HepG2 (cell line): ENCODE results near the gene NRL. TPM values are rescaled to one million over a fixed set of nuclear protein-coding genes. Genes with fewer than 3 reads are reported as not detected.

Experiments used
- ATAC-seq: fragments of 200-7000 bp; cut with Tn5 transposase; 3 replicates; pipeline ENCODE4 v1.9.1; 2020; ENCODE audit warnings: mild to moderate bottlenecking, moderate library complexity
- BruUV-seq: library from RNA; stranded (reverse); fragments of 400-500 nt; replicated peaks from 2 replicates; lab custom pipeline; 2021; lab: Mats Ljungman, UMichigan
- CTCF ChIA-PET: fragments of 300-600 bp; formaldehyde crosslinking; extraction: SDS; loops from one replicate; lab custom pipeline; 2021; ENCODE audit warnings: low total read pairs, inconsistent platforms, low intra/inter-chr PET ratio; lab: Yijun Ruan, JAX
- POLR2A ChIA-PET: fragments of 350-600 bp; sonication (Branson Sonifier 250); formaldehyde crosslinking; loops from one replicate; lab custom pipeline; 2020; ENCODE audit warnings: antibody characterized with exemption, inconsistent platforms; lab: Yijun Ruan, JAX
- DNase-seq: peaks from one replicate; pipeline ENCODE4 v3.0.0-alpha.2; 2015; ENCODE audit warnings: low spot score
- FAIRE-seq: peaks from 3 replicates; lab custom pipeline; 2011; peaks lifted over from hg19 to GRCh38; lab: Jason Lieb, UNC
- H2AFZ ChIP-seq: one replicate; pipeline ENCODE4 v1.6.1; 2011; ENCODE audit warnings: low read length, inconsistent platforms
- H3K27ac ChIP-seq: fragments of 300-600 bp; 3 replicates; pipeline ENCODE4 v1.8.0; 2011; ENCODE audit warnings: mixed run types, mild to moderate bottlenecking, mixed read lengths, low read length, inconsistent platforms; ENCODE audit not compliant: insufficient read depth; ENCODE audit errors: extremely low read length
- H3K27me3 ChIP-seq, 2 experiments: fragments of 200-600 bp in 1 of 2; 2 replicates in 1 of 2; 3 replicates in 1 of 2; pipeline versions ENCODE4 v1.6.0 to v1.8.0; 2011; ENCODE audit warnings: low read length in 2 of 2, mild to moderate bottlenecking in 2 of 2, moderate library complexity in 2 of 2, inconsistent platforms in 1 of 2; ENCODE audit not compliant: insufficient read depth in 2 of 2, control insufficient read depth in 1 of 2
- H3K36me3 ChIP-seq, 2 experiments: fragments of 200-600 bp in 1 of 2; replicated peaks in 1 of 2; 2 replicates in 1 of 2; 3 replicates in 1 of 2; pipeline versions ENCODE4 v1.5.1 to v1.8.0; 2011; ENCODE audit warnings: low read length in 2 of 2, inconsistent platforms in 1 of 2; ENCODE audit not compliant: insufficient read depth in 2 of 2, control insufficient read depth in 1 of 2
- H3K4me1 ChIP-seq: 2 replicates; pipeline ENCODE4 v1.5.1; 2012; ENCODE audit warnings: low read length, inconsistent platforms; ENCODE audit not compliant: insufficient read depth
- H3K4me2 ChIP-seq: 2 replicates; pipeline ENCODE4 v1.6.0; 2011; ENCODE audit warnings: low read depth, low read length, inconsistent platforms
- H3K4me3 ChIP-seq, 3 experiments: fragments of 200-600 bp in 1 of 3; sonication (generic), shearing (Covaris generic) in 1 of 3; replicated peaks in 1 of 3; 2 replicates each; pipeline ENCODE4 v1.5.1; 2011 to 2016; ENCODE audit warnings: low read length in 3 of 3, inconsistent platforms in 2 of 3, low read depth in 2 of 3, mild to moderate bottlenecking in 2 of 3, control low read depth in 1 of 3, mixed read lengths in 1 of 3; ENCODE audit not compliant: insufficient read depth in 1 of 3
- H3K79me2 ChIP-seq: one replicate; pipeline ENCODE4 v1.6.1; 2011; ENCODE audit warnings: low read length, inconsistent platforms; ENCODE audit not compliant: insufficient read depth
- H3K9ac ChIP-seq: 2 replicates; pipeline ENCODE4 v1.6.0; 2011; ENCODE audit warnings: mild to moderate bottlenecking, low read depth, low read length, inconsistent platforms; ENCODE audit not compliant: insufficient read depth
- H3K9me3 ChIP-seq: 2 replicates; pipeline ENCODE4 v1.5.1; 2012; ENCODE audit warnings: mild to moderate bottlenecking, low read length
- H4K20me1 ChIP-seq: 2 replicates; pipeline ENCODE4 v1.6.0; 2011; ENCODE audit warnings: inconsistent platforms, mild to moderate bottlenecking, low read length, moderate library complexity; ENCODE audit not compliant: insufficient read depth
- ARID3A ChIP-seq: IDR thresholded peaks from 2 replicates; pipeline ENCODE4 v1.6.1; 2012; ENCODE audit warnings: low read depth, low read length, improper control_type of control experiment
- NFIB ChIP-seq: sonication (generic); formaldehyde crosslinking; IDR thresholded peaks from 2 replicates; pipeline ENCODE4 v1.9.0; 2021; ENCODE audit warnings: missing genetic modification reagents, mild to moderate bottlenecking, borderline replicate concordance
- PBX3 ChIP-seq: sonication (generic); formaldehyde crosslinking; IDR thresholded peaks from 2 replicates; pipeline ENCODE4 v1.8.1; 2023; ENCODE audit warnings: missing genetic modification reagents, inconsistent platforms, borderline replicate concordance
- REPIN1 ChIP-seq: sonication (generic); formaldehyde crosslinking; IDR thresholded peaks from 2 replicates; pipeline ENCODE4 v1.8.0; 2022; ENCODE audit warnings: missing genetic modification reagents, low read depth, mild to moderate bottlenecking, borderline replicate concordance
- SOX5 ChIP-seq: IDR thresholded peaks from 2 replicates; pipeline ENCODE4 v1.6.1; 2016; ENCODE audit warnings: borderline replicate concordance
- ZNF24 ChIP-seq: fragments of 450-650 bp; IDR thresholded peaks from 2 replicates; pipeline ENCODE4 v1.6.1; 2017; ENCODE audit warnings: antibody characterized with exemption, mild to moderate bottlenecking
- WGBS: methylation state at CpG from one replicate; pipeline ENCODE4 v1.1.6; 2017; ENCODE audit warnings: low lambda C conversion rate; 5-methylcytosine and 5-hydroxymethylcytosine counted together
- in situ Hi-C: cut with HindIII; loops from 2 replicates; pipeline ENCODE4 v1.10.0; 2017; ENCODE audit warnings: low pct_unique_long_range_greater_than_20kb; ENCODE audit not compliant: extremely low pct_ligation_motif_present
- intact Hi-C: fragments of 100-400 bp; cut with micrococcal nuclease; formaldehyde crosslinking; loops from one replicate; pipeline ENCODE4 v1.10.0; 2022; ENCODE audit not compliant: unreplicated experiment
- polyA plus RNA-seq, 8 experiments: library from polyadenylated mRNA; depleted of rRNA in 3 of 8; stranded (reverse) in 7 of 8; unstranded in 1 of 8; fragments of >200 nt; fragmentation: Illumina TruSeq in 4 of 8; extraction: Trizol in 4 of 8; gene quantifications; 2 replicates each; pipeline versions ENCODE4 v1.2.1 to v1.2.3, GENCODE V29; 2011 to 2016; ENCODE audit warnings: low read depth in 4 of 8, missing spikeins in 1 of 8, mixed read lengths in 1 of 8; ENCODE audit not compliant: insufficient read depth in 1 of 8
- total RNA-seq, 5 experiments: library from RNA; depleted of rRNA; stranded (reverse); fragments of >200 nt; fragmentation: Illumina TruSeq; extraction: Trizol; gene quantifications; 2 replicates each; pipeline ENCODE4 v1.2.3, GENCODE V29; 2016; ENCODE audit warnings: low read depth in 1 of 5
- TF ChIP-seq, protein P1 (sequence below): sonication (generic); formaldehyde crosslinking; IDR thresholded peaks from 2 replicates; pipeline ENCODE4 v1.8.0; 2023; ENCODE audit warnings: mild to moderate bottlenecking, missing genetic modification reagents
- TF ChIP-seq, protein P2 (sequence below): sonication (generic); formaldehyde crosslinking; IDR thresholded peaks from 2 replicates; pipeline ENCODE4 v1.5.1; 2020; ENCODE audit warnings: missing genetic modification reagents, mild to moderate bottlenecking, borderline replicate concordance
- TF ChIP-seq, protein P3 (sequence below): sonication (generic); formaldehyde crosslinking; IDR thresholded peaks from 2 replicates; pipeline ENCODE4 v1.8.0; 2022; ENCODE audit warnings: missing genetic modification reagents, mild to moderate bottlenecking, borderline replicate concordance
- TF ChIP-seq, protein P4 (sequence below): IDR thresholded peaks from 2 replicates; pipeline ENCODE4 v1.4.0; 2020; ENCODE audit warnings: mild to moderate bottlenecking, missing genetic modification reagents

NRL gene
- total and polyA plus RNA-seq, 2 of the 13 experiments (the other 11 are each of a cell fraction or from before 2014, with no cell fraction given): 2.5 to 4.7 TPM

DNA sequence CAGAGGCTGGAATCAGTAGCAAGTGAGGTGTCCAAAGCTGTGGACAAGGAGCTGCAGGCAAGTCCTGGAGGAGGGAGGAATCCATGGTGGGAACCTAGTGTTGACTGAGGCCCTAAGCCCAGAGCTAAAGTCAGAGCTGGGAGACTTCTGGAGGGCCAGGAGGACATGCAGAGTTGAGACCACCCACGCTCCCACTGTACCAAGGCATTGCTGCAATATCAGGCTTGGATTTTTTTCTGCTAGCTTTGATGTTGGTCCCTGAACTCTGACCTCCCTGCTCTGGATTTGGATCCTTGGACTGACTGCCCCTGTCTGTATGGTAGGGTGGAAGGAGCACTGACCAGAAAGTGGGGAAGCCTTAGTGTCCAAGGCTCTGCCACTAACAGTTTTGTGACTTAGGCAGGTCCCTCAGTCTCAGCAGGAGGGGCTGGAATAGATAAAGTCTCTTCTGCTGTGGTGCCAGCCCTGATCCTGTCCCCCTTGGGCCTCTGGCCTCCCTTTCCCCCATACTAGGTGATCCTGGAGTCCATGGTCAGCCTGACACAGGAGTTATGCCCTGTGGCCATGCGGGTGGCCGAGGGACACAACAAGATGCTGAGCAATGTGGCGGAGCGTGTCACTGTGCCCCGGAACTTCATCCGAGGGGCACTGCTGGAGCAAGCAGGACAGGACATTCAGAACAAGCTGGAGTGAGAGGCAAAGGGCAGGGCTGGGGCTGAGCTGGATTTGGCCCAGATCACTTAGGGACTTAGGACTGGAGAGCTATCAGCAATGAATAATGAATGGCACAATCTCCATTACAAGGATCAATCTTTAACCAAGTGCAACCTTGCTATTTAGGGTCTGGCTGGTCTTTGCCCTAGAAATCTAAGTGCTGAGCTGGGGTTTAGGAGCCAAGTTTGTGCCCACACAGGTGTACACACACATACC lies 53.5 kb downstream of the NRL start:
- Histone ChIP-seq H3K9me3 (no peaks in the 10 kb centered on the region), H4K20me1 (no peaks in the 10 kb centered on the region), H3K4me1 (peaks cover 39% of the 10 kb centered on the region), H3K36me3 (no peaks in the 10 kb centered on the region), H2AFZ (no peak overlapping the region), H3K4me3 (peak overlapping the region in 1 of 3 experiments; percentile 0; a peak in 1 of 6 replicates), H3K79me2 (no peaks in the 10 kb centered on the region), H3K27ac (no peak overlapping the region), H3K4me2 (peak overlapping the region; percentile 38), H3K27me3 (peaks cover 9 to 29% of the 10 kb centered on the region in 2 experiments; a peak in 4 of 5 replicates), H3K9ac (no peak overlapping the region)
- POLR2A ChIA-PET: interaction anchor here (0.8 to 9.6 kb wide), 12 partner anchors 10 to 127 kb away, joined by 3 to 226 read pairs (median 4); partner anchors contain the start of genes DCAF11, IPO4, NRL and PCK2
- no TSS peak for BruUV-seq
- in situ Hi-C loops: no loop called here
- DNase-seq (no peak), FAIRE-seq (peak; percentile 67), ATAC-seq (peak; percentile 12)
- intact Hi-C loops: no loop called here
- 25% methylated on average over 7 of the region's 7 CpGs for WGBS
- CTCF ChIA-PET: interaction anchor here (1.2 to 5.4 kb wide), 2 partner anchors 30 to 47 kb away, joined by 4 to 86 read pairs; no protein-coding TSS in a partner anchor
- TF ChIP-seq, protein P1, sequence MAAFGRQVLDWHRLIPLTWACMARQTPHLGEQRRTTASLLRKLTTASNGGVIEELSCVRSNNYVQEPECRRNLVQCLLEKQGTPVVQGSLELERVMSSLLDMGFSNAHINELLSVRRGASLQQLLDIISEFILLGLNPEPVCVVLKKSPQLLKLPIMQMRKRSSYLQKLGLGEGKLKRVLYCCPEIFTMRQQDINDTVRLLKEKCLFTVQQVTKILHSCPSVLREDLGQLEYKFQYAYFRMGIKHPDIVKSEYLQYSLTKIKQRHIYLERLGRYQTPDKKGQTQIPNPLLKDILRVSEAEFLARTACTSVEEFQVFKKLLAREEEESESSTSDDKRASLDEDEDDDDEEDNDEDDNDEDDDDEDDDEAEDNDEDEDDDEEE (CRISPR knock-in tag): 0 out of 2 replicates have a peak, but pooled peaks have one; percentile 77
- TF ChIP-seq REPIN1 (0 out of 2 replicates have a peak, but pooled peaks have one; percentile 1), NFIB (CRISPR knock-in tag) (0 out of 2 replicates have a peak, but pooled peaks have one; percentile 82), ZNF24 (no peak), SOX5 (CRISPR knock-in tag) (no peak), PBX3 (CRISPR knock-in tag) (no peak), ARID3A (no peak)
- TF ChIP-seq, protein P2, sequence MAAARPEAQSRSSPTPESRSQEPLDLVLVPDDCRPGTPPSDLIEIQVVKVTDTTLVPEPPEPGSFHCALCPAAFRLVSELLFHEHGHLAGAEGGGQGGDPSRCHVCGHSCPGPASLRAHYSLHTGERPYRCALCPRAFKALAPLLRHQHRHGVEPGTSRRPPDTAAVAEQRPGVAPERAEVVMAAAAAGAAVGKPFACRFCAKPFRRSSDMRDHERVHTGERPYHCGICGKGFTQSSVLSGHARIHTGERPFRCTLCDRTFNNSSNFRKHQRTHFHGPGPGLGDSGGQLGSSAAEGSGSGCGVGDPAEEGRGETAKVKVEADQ (CRISPR knock-in tag): 0 out of 2 replicates have a peak, but pooled peaks have one; percentile 55
- TF ChIP-seq, protein P3, sequence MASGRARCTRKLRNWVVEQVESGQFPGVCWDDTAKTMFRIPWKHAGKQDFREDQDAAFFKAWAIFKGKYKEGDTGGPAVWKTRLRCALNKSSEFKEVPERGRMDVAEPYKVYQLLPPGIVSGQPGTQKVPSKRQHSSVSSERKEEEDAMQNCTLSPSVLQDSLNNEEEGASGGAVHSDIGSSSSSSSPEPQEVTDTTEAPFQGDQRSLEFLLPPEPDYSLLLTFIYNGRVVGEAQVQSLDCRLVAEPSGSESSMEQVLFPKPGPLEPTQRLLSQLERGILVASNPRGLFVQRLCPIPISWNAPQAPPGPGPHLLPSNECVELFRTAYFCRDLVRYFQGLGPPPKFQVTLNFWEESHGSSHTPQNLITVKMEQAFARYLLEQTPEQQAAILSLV (CRISPR knock-in tag): peak; percentile 14; the same call in 1 of the 2 replicates
- TF ChIP-seq, protein P4, sequence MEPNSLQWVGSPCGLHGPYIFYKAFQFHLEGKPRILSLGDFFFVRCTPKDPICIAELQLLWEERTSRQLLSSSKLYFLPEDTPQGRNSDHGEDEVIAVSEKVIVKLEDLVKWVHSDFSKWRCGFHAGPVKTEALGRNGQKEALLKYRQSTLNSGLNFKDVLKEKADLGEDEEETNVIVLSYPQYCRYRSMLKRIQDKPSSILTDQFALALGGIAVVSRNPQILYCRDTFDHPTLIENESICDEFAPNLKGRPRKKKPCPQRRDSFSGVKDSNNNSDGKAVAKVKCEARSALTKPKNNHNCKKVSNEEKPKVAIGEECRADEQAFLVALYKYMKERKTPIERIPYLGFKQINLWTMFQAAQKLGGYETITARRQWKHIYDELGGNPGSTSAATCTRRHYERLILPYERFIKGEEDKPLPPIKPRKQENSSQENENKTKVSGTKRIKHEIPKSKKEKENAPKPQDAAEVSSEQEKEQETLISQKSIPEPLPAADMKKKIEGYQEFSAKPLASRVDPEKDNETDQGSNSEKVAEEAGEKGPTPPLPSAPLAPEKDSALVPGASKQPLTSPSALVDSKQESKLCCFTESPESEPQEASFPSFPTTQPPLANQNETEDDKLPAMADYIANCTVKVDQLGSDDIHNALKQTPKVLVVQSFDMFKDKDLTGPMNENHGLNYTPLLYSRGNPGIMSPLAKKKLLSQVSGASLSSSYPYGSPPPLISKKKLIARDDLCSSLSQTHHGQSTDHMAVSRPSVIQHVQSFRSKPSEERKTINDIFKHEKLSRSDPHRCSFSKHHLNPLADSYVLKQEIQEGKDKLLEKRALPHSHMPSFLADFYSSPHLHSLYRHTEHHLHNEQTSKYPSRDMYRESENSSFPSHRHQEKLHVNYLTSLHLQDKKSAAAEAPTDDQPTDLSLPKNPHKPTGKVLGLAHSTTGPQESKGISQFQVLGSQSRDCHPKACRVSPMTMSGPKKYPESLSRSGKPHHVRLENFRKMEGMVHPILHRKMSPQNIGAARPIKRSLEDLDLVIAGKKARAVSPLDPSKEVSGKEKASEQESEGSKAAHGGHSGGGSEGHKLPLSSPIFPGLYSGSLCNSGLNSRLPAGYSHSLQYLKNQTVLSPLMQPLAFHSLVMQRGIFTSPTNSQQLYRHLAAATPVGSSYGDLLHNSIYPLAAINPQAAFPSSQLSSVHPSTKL (CRISPR knock-in tag): peak; percentile 35; the same call in 1 of the 2 replicates
